K562 (cell line): ENCODE measurements around the gene SPTA1. TPM values are rescaled to one million over a fixed set of nuclear protein-coding genes. Genes with fewer than 3 reads are reported as not detected.

Experiments
- ATAC-seq: fragments of 200-7000 bp; cut with Tn5 transposase; 3 replicates; pipeline ENCODE4 v1.9.1; 2020; ENCODE audit warnings: moderate library complexity
- BruUV-seq: library from RNA; stranded (reverse); fragments of 400-500 nt; replicated peaks from 2 replicates; lab custom pipeline; 2021; lab: Mats Ljungman, UMichigan
- CTCF ChIA-PET: fragments of 300-600 bp; formaldehyde crosslinking; extraction: SDS; loops from one replicate; lab custom pipeline; 2021; ENCODE audit warnings: low intra/inter-chr PET ratio; lab: Yijun Ruan, JAX
- POLR2A ChIA-PET: fragments of 300-600, 350-650 bp; sonication (Branson Sonifier 250); formaldehyde crosslinking; extraction: SDS; loops from one replicate; lab custom pipeline; 2021; ENCODE audit warnings: antibody characterized with exemption, inconsistent platforms; lab: Yijun Ruan, JAX
- DNase-seq, 4 experiments: peaks; one replicate each; pipeline versions ENCODE4 v3.0.0 to v3.0.0-alpha.2; 2011 to 2018; ENCODE audit warnings: low spot score in 3 of 4, mixed read lengths in 3 of 4; ENCODE audit errors: extremely low read depth in 1 of 4
- FAIRE-seq: peaks from 2 replicates; lab custom pipeline; 2011; peaks lifted over from hg19 to GRCh38; lab: Jason Lieb, UNC
- H2AFZ ChIP-seq: 2 replicates; pipeline ENCODE4 v1.6.0; 2011; ENCODE audit warnings: low read depth, low read length, control low read depth, inconsistent platforms
- H3K27ac ChIP-seq: fragments of 200-600 bp; 3 replicates; pipeline ENCODE4 v1.8.0; 2011; ENCODE audit warnings: low read depth, mild to moderate bottlenecking, control low read depth, inconsistent platforms, low read length, moderate library complexity, mixed read lengths; ENCODE audit errors: extremely low read depth
- H3K27me3 ChIP-seq, 2 experiments: fragments of 300-600 bp in 1 of 2; 2 replicates in 1 of 2; 3 replicates in 1 of 2; pipeline versions ENCODE4 v1.6.0 to v1.8.0; 2011; ENCODE audit warnings: inconsistent platforms in 2 of 2, low read length in 2 of 2, mild to moderate bottlenecking in 1 of 2, mixed read lengths in 1 of 2, moderate library complexity in 1 of 2; ENCODE audit not compliant: control insufficient read depth in 2 of 2, insufficient read depth in 2 of 2
- H3K36me3 ChIP-seq: fragments of 300-600 bp; 3 replicates; pipeline ENCODE4 v1.8.0; 2011; ENCODE audit warnings: mild to moderate bottlenecking, low read length, inconsistent platforms; ENCODE audit not compliant: control insufficient read depth, insufficient read depth
- H3K4me1 ChIP-seq, 2 experiments: fragments of 200-600 bp in 1 of 2; replicated peaks in 1 of 2; 2 replicates in 1 of 2; 3 replicates in 1 of 2; pipeline versions ENCODE4 v1.5.1 to v1.8.0; 2011; ENCODE audit warnings: inconsistent platforms in 2 of 2, low read length in 2 of 2, mild to moderate bottlenecking in 1 of 2, mixed read lengths in 1 of 2, moderate library complexity in 1 of 2; ENCODE audit not compliant: control insufficient read depth in 2 of 2, insufficient read depth in 2 of 2
- H3K4me2 ChIP-seq: 2 replicates; pipeline ENCODE4 v1.6.1; 2011; ENCODE audit warnings: low read length, control low read depth, inconsistent platforms, mixed read lengths; ENCODE audit not compliant: insufficient read depth
- H3K4me3 ChIP-seq: fragments of 200-600 bp; sonication (generic), shearing (Covaris generic); 2 replicates; pipeline ENCODE4 v1.5.1; 2016; ENCODE audit warnings: control low read depth, inconsistent platforms
- H3K79me2 ChIP-seq: fragments of 200-600 bp; 3 replicates; pipeline ENCODE4 v1.8.0; 2011; ENCODE audit warnings: low read length, inconsistent platforms; ENCODE audit not compliant: control insufficient read depth, insufficient read depth
- H3K9ac ChIP-seq, 2 experiments: 2 replicates each; pipeline versions ENCODE4 v1.6.0 to v1.6.1; 2011; ENCODE audit warnings: low read depth in 2 of 2, low read length in 2 of 2, control low read depth in 1 of 2, inconsistent platforms in 1 of 2, mild to moderate bottlenecking in 1 of 2, mixed read lengths in 1 of 2; ENCODE audit not compliant: insufficient read depth in 1 of 2
- H3K9me1 ChIP-seq: one replicate; pipeline ENCODE4 v1.6.0; 2011; ENCODE audit warnings: inconsistent platforms, mild to moderate bottlenecking, low read length, moderate library complexity; ENCODE audit not compliant: control insufficient read depth, insufficient read depth
- H3K9me3 ChIP-seq: replicated peaks from 2 replicates; pipeline ENCODE4 v1.5.1; 2011; ENCODE audit warnings: low read depth, low read length, inconsistent platforms; ENCODE audit not compliant: control insufficient read depth, insufficient read depth
- H4K20me1 ChIP-seq: replicated peaks from 2 replicates; pipeline ENCODE4 v1.6.1; 2011; ENCODE audit warnings: low read length, inconsistent platforms, mixed read lengths; ENCODE audit not compliant: control insufficient read depth, insufficient read depth
- CCAR2 ChIP-seq: fragments of 200-400 bp; formaldehyde crosslinking; IDR thresholded peaks from 2 replicates; pipeline ENCODE4 v1.6.1; 2017; ENCODE audit warnings: mild to moderate bottlenecking, low read depth, low read length
- GTF2F1 ChIP-seq: IDR thresholded peaks from 2 replicates; pipeline ENCODE4 v1.6.1; 2011; ENCODE audit warnings: low read depth, low read length, improper control_type of control experiment
- HNRNPL ChIP-seq: fragments of 200-400 bp; formaldehyde crosslinking; IDR thresholded peaks from 2 replicates; pipeline ENCODE4 v1.6.1; 2017; ENCODE audit warnings: low read depth, mild to moderate bottlenecking, low read length
- KAT8 ChIP-seq: fragments of 450-650 bp; IDR thresholded peaks from 2 replicates; pipeline ENCODE4 v1.6.1; 2016; ENCODE audit warnings: low read depth, mild to moderate bottlenecking
- KDM2B ChIP-seq: fragments of 250-450 bp; sonication (Bioruptor Pico); IDR thresholded peaks from 2 replicates; pipeline ENCODE4 v1.8.0; 2021; ENCODE audit warnings: mild to moderate bottlenecking, moderate library complexity
- NFXL1 ChIP-seq: fragments of 450-650 bp; formaldehyde crosslinking; IDR thresholded peaks from 2 replicates; pipeline ENCODE4 v1.4.0; 2021; ENCODE audit warnings: mild to moderate bottlenecking
- ZNF12 ChIP-seq: sonication (generic); formaldehyde crosslinking; IDR thresholded peaks from 2 replicates; pipeline ENCODE4 v1.4.0; 2020; ENCODE audit warnings: mild to moderate bottlenecking, missing genetic modification reagents
- ZNF253 ChIP-seq: fragments of 250-450 bp; sonication (Bioruptor Pico); conservative IDR thresholded peaks from 2 replicates; pipeline ENCODE4 v1.6.1; 2021; ENCODE audit warnings: mild to moderate bottlenecking
- ZNF445 ChIP-seq: fragments of 250-450 bp; sonication (Bioruptor Pico); IDR thresholded peaks from 2 replicates; pipeline ENCODE4 v1.4.0; 2020; ENCODE audit warnings: low read depth, mild to moderate bottlenecking, moderate library complexity
- WGBS: fragments of 100-300 bp; shearing (Covaris generic); methylation state at CpG from one replicate; pipeline ENCODE4 v1.1.6; 2016; ENCODE audit warnings: low coverage, mixed read lengths; ENCODE audit not compliant: insufficient coverage; ENCODE audit errors: missing lambda C conversion rate; 5-methylcytosine and 5-hydroxymethylcytosine counted together
- in situ Hi-C: fragments of 300-500 bp; cut with MboI; formaldehyde crosslinking; loops from 4 replicates; pipeline ENCODE4 v1.15.0; 2018; ENCODE audit warnings: inconsistent platforms, mixed read lengths
- intact Hi-C: fragments of 100-400 bp; cut with micrococcal nuclease; formaldehyde crosslinking; loops from 2 replicates; pipeline ENCODE4 v1.14.2; 2022
- polyA plus RNA-seq, 8 experiments: library from polyadenylated mRNA; depleted of rRNA in 4 of 8; stranded (reverse) in 5 of 8; unstranded in 3 of 8; fragments of >200 nt; fragmentation: Nextera tagmentation in 2 of 8; fragmentation: Illumina TruSeq in 1 of 8; extraction: Ambion mirVana in 2 of 8; extraction: Trizol in 1 of 8; gene quantifications; 2 replicates each; pipeline versions ENCODE4 v1.2.1 to v1.2.3, GENCODE V29; 2011 to 2014; ENCODE audit warnings: inconsistent platforms in 1 of 8, missing spikeins in 1 of 8
- total RNA-seq, 7 experiments: library from RNA; depleted of rRNA in 6 of 7; stranded (reverse); fragments of >200 nt in 6 of 7; fragmentation: Illumina TruSeq in 2 of 7; extraction: Trizol in 2 of 7; gene quantifications; 2 replicates each; pipeline versions ENCODE4 v1.2.1 to v1.2.3, GENCODE V29; 2011 to 2021; ENCODE audit warnings: low replicate concordance in 1 of 7
- TF ChIP-seq, protein P1 (sequence below): fragments of 450-650 bp; conservative IDR thresholded peaks from 2 replicates; pipeline ENCODE4 v1.6.1; 2016; ENCODE audit warnings: missing genetic modification characterization, low read depth, mild to moderate bottlenecking, control low read depth, missing compliant biosample characterization

The SPTA1 gene
- total and polyA plus RNA-seq, 9 of the 15 experiments (the other 6 are each of a cell fraction or from before 2014, with no cell fraction given) = 11.0 to 62.1 (median 45.9) TPM

GRCh38 chr1:158706096-158706495 is 19.6 kb upstream of the SPTA1 start:
- in situ Hi-C loops = no loop called here
- no peak for DNase-seq
- Histone ChIP-seq H2AFZ (peak overlapping the region; percentile 83), H3K79me2 (no peaks in the 10 kb centered on the region), H3K4me1 (no peaks in the 10 kb centered on the region), H3K27me3 (no peaks in the 10 kb centered on the region), H3K9ac (no peak overlapping the region), H4K20me1 (no peaks in the 10 kb centered on the region), H3K4me2 (no peak overlapping the region), H3K9me1 (no peaks in the 10 kb centered on the region), H3K36me3 (no peaks in the 10 kb centered on the region), H3K27ac (no peak overlapping the region), H3K4me3 (no peak overlapping the region), H3K9me3 (no peaks in the 10 kb centered on the region)
- 47% methylated on average over 2 of the region's 2 CpGs for WGBS
- TF ChIP-seq CCAR2 (no peak), KAT8 (no peak), ZNF253 (CRISPR knock-in tag) (no peak), ZNF12 (CRISPR knock-in tag) (no peak), KDM2B (CRISPR knock-in tag) (no peak), HNRNPL (no peak), GTF2F1 (no peak), NFXL1 (CRISPR knock-in tag) (no peak), ZNF445 (no peak)
- TF ChIP-seq, protein P1, sequence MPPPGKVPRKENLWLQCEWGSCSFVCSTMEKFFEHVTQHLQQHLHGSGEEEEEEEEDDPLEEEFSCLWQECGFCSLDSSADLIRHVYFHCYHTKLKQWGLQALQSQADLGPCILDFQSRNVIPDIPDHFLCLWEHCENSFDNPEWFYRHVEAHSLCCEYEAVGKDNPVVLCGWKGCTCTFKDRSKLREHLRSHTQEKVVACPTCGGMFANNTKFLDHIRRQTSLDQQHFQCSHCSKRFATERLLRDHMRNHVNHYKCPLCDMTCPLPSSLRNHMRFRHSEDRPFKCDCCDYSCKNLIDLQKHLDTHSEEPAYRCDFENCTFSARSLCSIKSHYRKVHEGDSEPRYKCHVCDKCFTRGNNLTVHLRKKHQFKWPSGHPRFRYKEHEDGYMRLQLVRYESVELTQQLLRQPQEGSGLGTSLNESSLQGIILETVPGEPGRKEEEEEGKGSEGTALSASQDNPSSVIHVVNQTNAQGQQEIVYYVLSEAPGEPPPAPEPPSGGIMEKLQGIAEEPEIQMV (tag) = no peak
- BruUV-seq = no TSS peak
- peak; percentile 44 for FAIRE-seq
- ChIA-PET CTCF (no interaction called here), POLR2A (interaction anchor here (1.1 kb wide), 1 partner anchor 9 kb away, joined by 4 read pairs; no protein-coding TSS in a partner anchor)
- intact Hi-C loops = no loop called here
- peak; percentile 85 for ATAC-seq
